ENCODE measurements around the gene MYBPC1. TPM values are rescaled to one million over a fixed set of nuclear protein-coding genes. Genes with fewer than 3 reads are reported as not detected.

Gene MYBPC1
- total and polyA plus RNA-seq, 2 of the 13 experiments (the other 11 are each of a cell fraction or from before 2014, with no cell fraction given), result 0.31 to 0.53 TPM

GRCh38 chr12:101642115-101643067 is 47.6 kb downstream of the MYBPC1 start:
- Histone ChIP-seq H3K36me3 (replicated peaks in 1 of 2; ENCODE audit: control insufficient read depth in 1 of 2, insufficient read depth in 2 of 2, low read length in 2 of 2) (no peaks in the 10 kb centered on the region), H3K9ac (ENCODE audit: insufficient read depth, low read depth, low read length) (no peak overlapping the region), H3K79me2 (ENCODE audit: insufficient read depth, low read length) (no peaks in the 10 kb centered on the region), H3K9me3 (ENCODE audit: low read length) (no peaks in the 10 kb centered on the region), H3K4me1 (ENCODE audit: insufficient read depth, low read length) (peaks cover 20% of the 10 kb centered on the region), H3K4me2 (ENCODE audit: low read depth, low read length) (peak overlapping the region; percentile 43), H2AFZ (ENCODE audit: low read length) (peak overlapping the region; percentile 70), H4K20me1 (ENCODE audit: insufficient read depth, low read length) (no peaks in the 10 kb centered on the region), H3K4me3 (replicated peaks in 1 of 3; ENCODE audit: insufficient read depth in 1 of 3, low read depth in 2 of 3, low read length in 3 of 3) (peak overlapping the region in 2 of 3 experiments; percentile 8 to 31; a peak in 2 of 6 replicates), H3K27me3 (ENCODE audit: control insufficient read depth in 1 of 2, insufficient read depth in 2 of 2, low read length in 2 of 2) (no peaks in the 10 kb centered on the region), H3K27ac (ENCODE audit: extremely low read length, insufficient read depth, low read length) (no peak overlapping the region)
- DNase-seq (ENCODE audit: low spot score) (no peak), FAIRE-seq (no peak), ATAC-seq (peak; percentile 42)
- BruUV-seq (replicated peaks), result no TSS peak
- intact Hi-C loops (cut with micrococcal nuclease; ENCODE audit: unreplicated experiment) (no loop called here), in situ Hi-C loops (cut with HindIII; ENCODE audit: extremely low pct_ligation_motif_present, low pct_unique_long_range_greater_than_20kb) (no loop called here)
- WGBS (ENCODE audit: low lambda C conversion rate), result 76% methylated on average over 35 of the region's 36 CpGs
- TF ChIP-seq ZBTB38 (CRISPR knock-in tag; IDR thresholded peaks at IDR 0.05) (peak; percentile 60; the same call in 1 of the 2 replicates), SALL1 (CRISPR knock-in tag; IDR thresholded peaks at IDR 0.05) (0 out of 2 replicates have a peak, but pooled peaks have one; percentile 12), ARHGAP35 (CRISPR knock-in tag; IDR thresholded peaks at IDR 0.05; ENCODE audit: borderline replicate concordance) (no peak), ONECUT2 (CRISPR knock-in tag; IDR thresholded peaks at IDR 0.05) (peak; percentile 68; the same call in 1 of the 2 replicates), TFDP1 (CRISPR knock-in tag; IDR thresholded peaks at IDR 0.05; ENCODE audit: borderline replicate concordance) (peak; percentile 35; the same call in 1 of the 2 replicates), HDAC2 (CRISPR knock-in tag; IDR thresholded peaks at IDR 0.05) (0 out of 2 replicates have a peak, but pooled peaks have one; percentile 25), TRIM22 (IDR thresholded peaks at IDR 0.05) (no peak), POGZ (CRISPR knock-in tag; IDR thresholded peaks at IDR 0.05) (0 out of 2 replicates have a peak, but pooled peaks have one; percentile 24), MAX (IDR thresholded peaks at IDR 0.05) (0 out of 2 replicates have a peak, but pooled peaks have one; percentile 37), ZNF687 (CRISPR knock-in tag; IDR thresholded peaks at IDR 0.05) (peak; percentile 79), ZNF768 (CRISPR knock-in tag; IDR thresholded peaks at IDR 0.05) (peak; percentile 25; the same call in 1 of the 2 replicates), MIER2 (CRISPR knock-in tag; IDR thresholded peaks at IDR 0.05) (no peak), GABPB1 (CRISPR knock-in tag; IDR thresholded peaks at IDR 0.05) (peak; percentile 19; the same call in 1 of the 2 replicates), HHEX (CRISPR knock-in tag; IDR thresholded peaks at IDR 0.05) (no peak)
- POLR2A ChIA-PET, result interaction anchor here (1.4 kb wide), 1 partner anchor 11 kb away, joined by 5 read pairs; no protein-coding TSS in a partner anchor
- CTCF ChIA-PET (ENCODE audit: low intra/inter-chr PET ratio, low total read pairs), result no interaction called here
